Measurements from ENCODE around the gene SLAMF1. TPM values are rescaled to one million over a fixed set of nuclear protein-coding genes. Genes with fewer than 3 reads are reported as not detected.
"Not testable (repeated sequence)": the region's sequence is repeated elsewhere in the genome, so short reads cannot be mapped to it uniquely, and the experiment has no call there.

SLAMF1 gene
- 1 to 10 TPM in 2 of 4 donors, under 1 TPM in 2; 0.57 to 5.0 (median 0.95) TPM for total RNA-seq

DNA sequence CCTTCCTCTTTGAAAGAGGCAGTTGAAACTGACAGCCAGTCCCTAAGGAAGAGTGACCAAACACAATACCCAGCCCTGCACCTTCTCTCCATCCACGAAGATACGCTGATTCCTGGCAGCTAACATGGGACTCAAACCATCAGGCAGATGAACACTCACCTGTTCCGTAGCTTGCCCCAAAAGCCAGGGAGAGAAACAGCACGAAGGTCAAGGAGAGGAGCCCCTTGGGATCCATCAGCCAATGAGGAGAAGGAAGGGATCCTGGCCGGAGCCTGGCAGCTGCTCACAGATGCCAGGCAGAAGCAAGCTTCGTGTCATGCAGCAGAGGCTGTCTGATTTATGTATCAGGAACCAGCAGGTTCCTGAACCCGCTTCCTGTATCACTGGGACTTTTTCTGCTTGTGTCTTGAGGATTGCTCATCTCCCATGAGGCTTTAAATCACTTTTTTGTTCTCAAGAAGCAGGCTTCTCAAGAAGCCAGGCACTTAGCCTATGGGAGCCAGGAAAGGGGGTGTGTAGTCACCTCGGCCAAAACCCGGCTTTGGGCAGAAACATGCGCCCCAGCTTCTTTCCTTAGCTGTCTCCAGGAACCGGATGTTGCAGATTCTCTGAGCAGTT lies at the start of gene SLAMF1:
TSS of gene SLAMF1 (minus strand) at position 334 of the 618 bp plus-strand sequence. CDS start at position 235, 99 bp downstream.
- peak within 1 kb of the TSS in 2 of 4 donors; percentile 0 to 23 for H3K4me3 ChIP-seq

DNA sequence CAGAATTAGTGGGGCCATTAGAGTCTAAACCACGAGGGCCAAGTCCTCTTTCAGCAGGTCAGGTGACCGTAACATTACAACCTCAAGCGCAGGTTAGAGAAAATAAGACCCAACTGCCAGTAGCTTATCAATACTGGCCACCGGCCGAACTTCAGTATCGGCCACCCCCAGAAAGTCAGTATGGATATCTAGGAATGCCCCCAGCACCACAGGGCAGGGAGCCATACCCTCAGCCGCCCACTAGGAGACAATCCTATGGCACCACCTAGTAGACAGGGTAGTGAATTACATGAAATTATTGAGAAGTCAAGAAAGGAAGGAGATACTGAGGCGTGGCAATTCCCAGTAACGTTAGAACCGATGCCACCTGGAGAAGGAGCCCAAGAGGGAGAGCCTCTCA lies 45.5 kb upstream of the SLAMF1 start:
- H3K4me3 ChIP-seq; H3K27ac ChIP-seq (replicated peaks in 1 of 4); H3K36me3 ChIP-seq; H3K9me3 ChIP-seq; H3K4me1 ChIP-seq; H3K27me3 ChIP-seq; DNase-seq (ENCODE audit: extremely low spot score); intact Hi-C loops (cut with DNase I): not testable (repeated sequence)
- WGBS: 93% methylated on average over 9 of the region's 10 CpGs

More for the DNA sequence above, at the start of gene SLAMF1:
- intact Hi-C loops (cut with DNase I): no loop called here
- peaks cover 0 to 3% (median 0%) of the 10 kb centered on the region in 4 donors for H3K4me1 ChIP-seq
- H3K36me3 ChIP-seq: no peaks in the 10 kb centered on the region
- peak; percentile 87 for DNase-seq (ENCODE audit: extremely low spot score)
- TF ChIP-seq POLR2AphosphoS5 (IDR thresholded peaks at IDR 0.05) (no peak), POLR2A (IDR thresholded peaks at IDR 0.05; ENCODE audit: low read depth) (no peak), CTCF (IDR thresholded peaks at IDR 0.05) (no peak), EP300 (IDR thresholded peaks at IDR 0.05) (no peak)
- H3K27me3 ChIP-seq: no peaks in the 10 kb centered on the region
- H3K27ac ChIP-seq (replicated peaks in 1 of 4): no peak within 1 kb of the TSS
- H3K9me3 ChIP-seq: no peaks in the 10 kb centered on the region
- WGBS: 47% methylated on average over 11 of the region's 11 CpGs

DNA sequence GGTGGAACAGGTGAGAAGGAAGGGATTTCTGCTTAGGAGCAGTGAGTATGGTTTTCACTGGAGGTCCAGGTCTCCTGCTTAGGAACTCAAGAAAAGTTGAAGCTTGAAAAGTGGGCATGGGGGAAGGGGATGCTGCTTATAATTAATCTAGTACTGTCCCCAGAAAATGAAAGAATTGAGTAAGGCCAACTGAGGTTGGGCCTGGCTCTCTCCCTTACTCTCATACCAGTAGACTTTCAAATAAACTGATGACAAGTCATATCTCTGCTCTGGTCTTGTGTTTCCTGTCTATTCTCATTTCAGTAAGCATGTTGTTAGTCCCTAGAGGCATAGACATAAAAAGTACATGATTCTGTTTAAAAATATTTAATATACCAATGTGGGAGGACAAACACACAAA lies 38.4 kb upstream of the SLAMF1 start:
- H3K4me3 ChIP-seq: no peak overlapping the region
- H3K27ac ChIP-seq (replicated peaks in 1 of 4): no peak overlapping the region
- H3K27me3 ChIP-seq: peaks cover 0 to 21% (median 0%) of the 10 kb centered on the region in 4 donors
- no peak for DNase-seq (ENCODE audit: extremely low spot score)
- H3K9me3 ChIP-seq: no peaks in the 10 kb centered on the region
- no peaks in the 10 kb centered on the region for H3K36me3 ChIP-seq
- no peaks in the 10 kb centered on the region for H3K4me1 ChIP-seq
- intact Hi-C loops (cut with DNase I): no loop called here
- TF ChIP-seq CTCF (IDR thresholded peaks at IDR 0.05) (no peak), POLR2AphosphoS5 (IDR thresholded peaks at IDR 0.05) (no peak), EP300 (IDR thresholded peaks at IDR 0.05) (no peak), POLR2A (IDR thresholded peaks at IDR 0.05; ENCODE audit: low read depth) (no peak)

DNA sequence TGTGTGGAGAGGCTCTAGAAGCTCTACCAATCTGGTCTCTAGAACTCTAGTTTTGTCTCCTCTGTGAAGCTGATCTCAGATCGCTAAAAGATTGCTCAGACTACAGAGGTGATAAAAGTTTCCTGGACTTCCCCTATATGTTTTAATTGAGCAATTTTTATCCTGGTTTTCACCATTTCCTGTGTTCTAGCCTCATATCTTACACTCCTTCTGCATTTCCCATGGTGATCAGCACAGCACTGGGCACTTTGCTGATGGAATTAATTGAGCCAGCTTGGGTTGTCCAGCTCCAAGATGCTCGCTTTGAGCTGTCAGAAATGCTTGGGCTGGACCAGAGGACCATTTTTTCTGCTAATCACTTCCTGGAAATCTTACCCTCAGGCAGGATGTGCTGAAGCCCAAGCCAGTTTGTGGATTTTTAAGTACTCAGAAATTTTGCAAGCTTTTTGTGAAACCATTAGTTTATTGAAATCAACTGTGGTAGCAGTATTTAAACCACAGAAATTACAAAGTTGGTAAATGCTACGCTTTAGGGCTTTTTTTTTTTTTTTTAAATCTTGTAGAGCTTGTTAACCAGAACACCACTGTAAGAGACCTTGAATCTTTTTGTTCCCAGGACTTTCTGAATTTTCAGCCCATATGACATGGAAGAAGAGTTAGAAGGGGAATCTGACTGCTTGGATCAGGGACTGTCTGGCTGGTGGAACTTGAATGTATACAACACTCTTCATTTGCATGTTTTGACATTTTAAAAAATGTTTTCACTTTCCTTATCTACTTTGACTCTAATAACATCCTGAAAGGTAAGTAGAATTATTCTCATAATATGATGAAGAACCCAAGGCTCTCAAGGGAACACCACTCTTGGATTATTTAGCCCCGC lies 36.4 kb upstream of the SLAMF1 start:
- TF ChIP-seq POLR2A (IDR thresholded peaks at IDR 0.05; ENCODE audit: low read depth) (no peak), EP300 (IDR thresholded peaks at IDR 0.05) (no peak), POLR2AphosphoS5 (IDR thresholded peaks at IDR 0.05) (no peak), CTCF (IDR thresholded peaks at IDR 0.05) (no peak)
- Histone ChIP-seq H3K4me3 (no peak overlapping the region), H3K27ac (replicated peaks in 1 of 4) (no peak overlapping the region), H3K36me3 (no peaks in the 10 kb centered on the region), H3K4me1 (no peaks in the 10 kb centered on the region), H3K9me3 (no peaks in the 10 kb centered on the region), H3K27me3 (peaks cover 0 to 34% (median 0%) of the 10 kb centered on the region in 4 donors)
- no peak for DNase-seq (ENCODE audit: extremely low spot score)
- intact Hi-C loops (cut with DNase I): no loop called here
- 61% methylated on average over 4 of the region's 4 CpGs for WGBS

DNA sequence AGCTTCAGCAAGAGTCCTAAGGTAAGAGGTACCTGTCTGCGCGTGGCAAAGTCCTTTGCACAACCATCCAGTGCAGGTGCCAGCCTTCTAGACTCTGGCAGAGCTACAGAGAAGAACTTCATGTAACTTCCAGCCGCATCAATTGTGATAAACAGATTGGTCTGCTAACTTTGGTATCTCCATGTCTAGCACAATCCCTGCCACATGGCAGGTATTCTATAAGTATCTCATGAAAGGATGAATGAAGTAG lies 35.0 kb upstream of the SLAMF1 start:
- no peak for DNase-seq (ENCODE audit: extremely low spot score)
- Histone ChIP-seq H3K36me3 (no peaks in the 10 kb centered on the region), H3K4me1 (no peaks in the 10 kb centered on the region), H3K27ac (replicated peaks in 1 of 4) (no peak overlapping the region), H3K4me3 (no peak overlapping the region), H3K9me3 (no peaks in the 10 kb centered on the region), H3K27me3 (peaks cover 0 to 37% (median 0%) of the 10 kb centered on the region in 4 donors)
- WGBS: 100% methylated on average over 3 of the region's 3 CpGs
- no peak for TF ChIP-seq POLR2AphosphoS5 (IDR thresholded peaks at IDR 0.05)
- TF ChIP-seq CTCF (IDR thresholded peaks at IDR 0.05): no peak
- TF ChIP-seq POLR2A (IDR thresholded peaks at IDR 0.05; ENCODE audit: low read depth): no peak
- no peak for TF ChIP-seq EP300 (IDR thresholded peaks at IDR 0.05)
- intact Hi-C loops (cut with DNase I): no loop called here
